ENCODE results near the gene POC1B. TPM values are rescaled to one million over a fixed set of nuclear protein-coding genes. Genes with fewer than 3 reads are reported as not detected.

POC1B gene
- total RNA-seq, 1 experiment from 2014 or later: 40.3 TPM

- Mint-ChIP-seq H3K4me3 (ENCODE audit: low read depth, unreplicated experiment) (no peak overlapping the region), H3K4me1 (ENCODE audit: low read depth, unreplicated experiment) (peaks cover 40% of the 10 kb centered on the region), H3K27ac (ENCODE audit: unreplicated experiment) (no peak overlapping the region), H3K9me3 (ENCODE audit: low read depth, unreplicated experiment) (no peaks in the 10 kb centered on the region), H3K27me3 (ENCODE audit: unreplicated experiment) (no peaks in the 10 kb centered on the region), H3K36me3 (ENCODE audit: insufficient read depth, unreplicated experiment) (peaks cover 30% of the 10 kb centered on the region)
- no peak for TF ChIP-seq CTCF (IDR thresholded peaks at IDR 0.05; ENCODE audit: unreplicated experiment)
- intact Hi-C loops (cut with micrococcal nuclease; ENCODE audit: unreplicated experiment): loop anchor here (5.0 kb wide), 2 partner anchors 291 to 1416 kb away; no protein-coding TSS in a partner anchor
- CTCF ChIA-PET: no interaction called here
- DNase-seq: no peak
- no TSS peak for BruUV-seq (replicated peaks)
Observed at GRCh38 chr12:89528434-89528833, 2.6 kb upstream of the POC1B start.

GRCh38 chr12:89525305-89525823, 483 bp downstream of the POC1B start:
- peak overlapping the region; percentile 77 for H3K27ac Mint-ChIP-seq (ENCODE audit: unreplicated experiment)
- DNase-seq: peak; percentile 71
- BruUV-seq (replicated peaks): no TSS peak

GRCh38 chr12:89524541-89525304, 1.1 kb downstream of the POC1B start, which contains the start of gene GALNT4:
Gene GALNT4 (minus strand): TSS chr12:89524796. CDS start chr12:89524549, 247 bp downstream.
- peaks cover 34% of the 10 kb centered on the region for H3K4me1 Mint-ChIP-seq (ENCODE audit: low read depth, unreplicated experiment)
- peak within 1 kb of the TSS; percentile 94 for H3K27ac Mint-ChIP-seq (ENCODE audit: unreplicated experiment)
- no TSS peak for BruUV-seq (replicated peaks)
- H3K4me3 Mint-ChIP-seq (ENCODE audit: low read depth, unreplicated experiment): peak within 1 kb of the TSS; percentile 98
- intact Hi-C loops (cut with micrococcal nuclease; ENCODE audit: unreplicated experiment): loop anchor here (1.0 to 5.0 kb wide), 3 partner anchors 53 to 1412 kb away; no protein-coding TSS in a partner anchor
- H3K27me3 Mint-ChIP-seq (ENCODE audit: unreplicated experiment): no peaks in the 10 kb centered on the region
- CTCF ChIA-PET: interaction anchor here (0.6 to 1.4 kb wide), 7 partner anchors 28 to 505 kb away, joined by 3 to 11 read pairs (median 4); no protein-coding TSS in a partner anchor
- H3K36me3 Mint-ChIP-seq (ENCODE audit: insufficient read depth, unreplicated experiment): peaks cover 65% of the 10 kb centered on the region
- H3K9me3 Mint-ChIP-seq (ENCODE audit: low read depth, unreplicated experiment): no peaks in the 10 kb centered on the region
- peak; percentile 94 for DNase-seq
- TF ChIP-seq CTCF (IDR thresholded peaks at IDR 0.05; ENCODE audit: unreplicated experiment): peak; percentile 85

More at GRCh38 chr12:89525305-89525823, 483 bp downstream of the POC1B start:
- CTCF ChIA-PET: interaction anchor here (0.7 to 1.4 kb wide), 6 partner anchors 49 to 579 kb away, joined by 3 to 11 read pairs (median 4); no protein-coding TSS in a partner anchor
- Mint-ChIP-seq H3K9me3 (ENCODE audit: low read depth, unreplicated experiment) (no peaks in the 10 kb centered on the region), H3K36me3 (ENCODE audit: insufficient read depth, unreplicated experiment) (peaks cover 61% of the 10 kb centered on the region), H3K27me3 (ENCODE audit: unreplicated experiment) (no peaks in the 10 kb centered on the region), H3K4me1 (ENCODE audit: low read depth, unreplicated experiment) (peaks cover 36% of the 10 kb centered on the region), H3K4me3 (ENCODE audit: low read depth, unreplicated experiment) (peak overlapping the region; percentile 98)
- intact Hi-C loops (cut with micrococcal nuclease; ENCODE audit: unreplicated experiment): loop anchor here (5.0 kb wide), 2 partner anchors 288 to 1413 kb away; no protein-coding TSS in a partner anchor
- no peak for TF ChIP-seq CTCF (IDR thresholded peaks at IDR 0.05; ENCODE audit: unreplicated experiment)

- peak; percentile 37 for DNase-seq
- H3K4me1 Mint-ChIP-seq (ENCODE audit: low read depth, unreplicated experiment): peaks cover 29% of the 10 kb centered on the region
- peaks cover 70% of the 10 kb centered on the region for H3K36me3 Mint-ChIP-seq (ENCODE audit: insufficient read depth, unreplicated experiment)
- BruUV-seq (replicated peaks): no TSS peak
- no peaks in the 10 kb centered on the region for H3K9me3 Mint-ChIP-seq (ENCODE audit: low read depth, unreplicated experiment)
- CTCF ChIA-PET: interaction anchor here (0.6 to 1.4 kb wide), 4 partner anchors 27 to 500 kb away, joined by 3 to 11 read pairs (median 4); no protein-coding TSS in a partner anchor
- no peaks in the 10 kb centered on the region for H3K27me3 Mint-ChIP-seq (ENCODE audit: unreplicated experiment)
- H3K4me3 Mint-ChIP-seq (ENCODE audit: low read depth, unreplicated experiment): peak overlapping the region; percentile 98
- peak overlapping the region; percentile 94 for H3K27ac Mint-ChIP-seq (ENCODE audit: unreplicated experiment)
- no peak for TF ChIP-seq CTCF (IDR thresholded peaks at IDR 0.05; ENCODE audit: unreplicated experiment)
- intact Hi-C loops (cut with micrococcal nuclease; ENCODE audit: unreplicated experiment): loop anchor here (1.0 kb wide), 1 partner anchor 53 kb away; no protein-coding TSS in a partner anchor
Observed at GRCh38 chr12:89523843-89524540, 1.9 kb downstream of the POC1B start.
